ENCODE data around the gene LAMA3. TPM values are rescaled to one million over a fixed set of nuclear protein-coding genes. Genes with fewer than 3 reads are reported as not detected.

LAMA3 gene
- total and polyA plus RNA-seq, 10 of the 15 experiments (the other 5 are each of a cell fraction or from before 2014, with no cell fraction given): 0.37 to 6.5 (median 5.4) TPM

DNA sequence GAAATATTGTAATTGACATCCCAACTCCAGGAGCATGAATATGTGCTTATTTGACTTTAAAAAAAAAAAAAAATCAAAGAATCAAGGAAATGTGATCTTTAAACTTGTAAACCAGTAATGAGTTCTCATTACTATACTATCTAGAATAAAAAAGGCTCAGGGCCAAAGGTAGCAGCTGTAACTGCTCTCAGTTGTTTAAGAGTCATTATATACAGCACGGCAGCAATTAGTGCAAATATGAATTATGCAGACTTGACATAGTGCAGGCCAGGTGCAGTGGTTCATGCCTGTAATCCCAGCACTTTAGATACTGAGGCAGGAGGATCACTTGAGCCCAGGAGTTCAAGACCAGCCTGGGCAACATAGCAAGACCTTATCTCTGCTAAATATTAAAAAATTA is 199.6 kb downstream of the LAMA3 start (continued):
- TF ChIP-seq, protein P1, sequence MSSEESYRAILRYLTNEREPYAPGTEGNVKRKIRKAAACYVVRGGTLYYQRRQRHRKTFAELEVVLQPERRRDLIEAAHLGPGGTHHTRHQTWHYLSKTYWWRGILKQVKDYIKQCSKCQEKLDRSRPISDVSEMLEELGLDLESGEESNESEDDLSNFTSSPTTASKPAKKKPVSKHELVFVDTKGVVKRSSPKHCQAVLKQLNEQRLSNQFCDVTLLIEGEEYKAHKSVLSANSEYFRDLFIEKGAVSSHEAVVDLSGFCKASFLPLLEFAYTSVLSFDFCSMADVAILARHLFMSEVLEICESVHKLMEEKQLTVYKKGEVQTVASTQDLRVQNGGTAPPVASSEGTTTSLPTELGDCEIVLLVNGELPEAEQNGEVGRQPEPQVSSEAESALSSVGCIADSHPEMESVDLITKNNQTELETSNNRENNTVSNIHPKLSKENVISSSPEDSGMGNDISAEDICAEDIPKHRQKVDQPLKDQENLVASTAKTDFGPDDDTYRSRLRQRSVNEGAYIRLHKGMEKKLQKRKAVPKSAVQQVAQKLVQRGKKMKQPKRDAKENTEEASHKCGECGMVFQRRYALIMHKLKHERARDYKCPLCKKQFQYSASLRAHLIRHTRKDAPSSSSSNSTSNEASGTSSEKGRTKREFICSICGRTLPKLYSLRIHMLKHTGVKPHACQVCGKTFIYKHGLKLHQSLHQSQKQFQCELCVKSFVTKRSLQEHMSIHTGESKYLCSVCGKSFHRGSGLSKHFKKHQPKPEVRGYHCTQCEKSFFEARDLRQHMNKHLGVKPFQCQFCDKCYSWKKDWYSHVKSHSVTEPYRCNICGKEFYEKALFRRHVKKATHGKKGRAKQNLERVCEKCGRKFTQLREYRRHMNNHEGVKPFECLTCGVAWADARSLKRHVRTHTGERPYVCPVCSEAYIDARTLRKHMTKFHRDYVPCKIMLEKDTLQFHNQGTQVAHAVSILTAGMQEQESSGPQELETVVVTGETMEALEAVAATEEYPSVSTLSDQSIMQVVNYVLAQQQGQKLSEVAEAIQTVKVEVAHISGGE (CRISPR knock-in tag; IDR thresholded peaks at IDR 0.05): no peak

DNA sequence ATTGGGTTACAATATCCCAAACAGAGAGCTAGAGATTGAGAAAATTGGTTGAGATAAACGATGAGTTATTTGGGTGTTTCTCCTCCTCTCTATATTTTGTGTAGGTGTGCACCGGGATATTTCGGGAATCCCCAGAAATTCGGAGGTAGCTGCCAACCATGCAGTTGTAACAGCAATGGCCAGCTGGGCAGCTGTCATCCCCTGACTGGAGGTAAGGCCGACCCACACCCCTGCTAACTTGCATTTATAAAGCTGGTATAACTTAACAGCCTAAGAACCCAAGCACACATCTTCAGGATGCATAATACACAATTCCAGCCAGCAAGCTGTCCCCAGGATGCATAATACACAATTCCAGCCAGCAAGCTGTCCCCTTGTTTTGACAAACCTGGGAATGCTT is 200.7 kb downstream of the LAMA3 start:
- Histone ChIP-seq H3K4me1 (ENCODE audit: control insufficient read depth, insufficient read depth, low read length) (no peaks in the 10 kb centered on the region), H3K79me2 (ENCODE audit: control insufficient read depth, insufficient read depth, low read length) (no peaks in the 10 kb centered on the region), H4K20me1 (ENCODE audit: control insufficient read depth, insufficient read depth) (no peaks in the 10 kb centered on the region), H3K27ac (ENCODE audit: control insufficient read depth, insufficient read depth) (no peak overlapping the region), H3K9ac (ENCODE audit: control insufficient read depth, insufficient read depth, low read length) (no peak overlapping the region), H2AFZ (ENCODE audit: control insufficient read depth, low read depth, low read length) (no peak overlapping the region), H3K27me3 (replicated peaks in 1 of 2; ENCODE audit: control insufficient read depth in 2 of 2, insufficient read depth in 2 of 2, low read length in 1 of 2) (no peaks in the 10 kb centered on the region; a peak in 2 of 4 replicates), H3K9me3 (replicated peaks; ENCODE audit: control insufficient read depth, insufficient read depth, low read length) (no peaks in the 10 kb centered on the region), H3K4me3 (no peak overlapping the region), H3K36me3 (ENCODE audit: control insufficient read depth in 2 of 2, insufficient read depth in 2 of 2, low read length in 1 of 2) (no peaks in the 10 kb centered on the region), H3K4me2 (ENCODE audit: control insufficient read depth, insufficient read depth) (no peak overlapping the region)
- in situ Hi-C loops (cut with MboI) (no loop called here), intact Hi-C loops (cut with micrococcal nuclease; ENCODE audit: unreplicated experiment) (loop anchor here (2.0 kb wide), 1 partner anchor 17 kb away; no protein-coding TSS in a partner anchor)
- FAIRE-seq (no peak), ATAC-seq (no peak), DNase-seq (ENCODE audit: low read depth, low spot score) (no peak)
- SMC1A ChIA-PET (ENCODE audit: uncharacterized antibody, unreplicated experiment): no interaction called here
- BruUV-seq (replicated peaks): no TSS peak
- CTCF ChIA-PET: interaction anchor here (0.7 kb wide), 1 partner anchor 20 kb away, joined by 3 read pairs; no protein-coding TSS in a partner anchor
- RAD21 ChIA-PET (ENCODE audit: unreplicated experiment): no interaction called here
- POLR2A ChIA-PET: no interaction called here
- 57% methylated on average over 5 of the region's 5 CpGs for WGBS (ENCODE audit: insufficient coverage, insufficient replicate concordance, low lambda C conversion rate, missing lambda C conversion rate)
- no peak for TF ChIP-seq NR2C1 (IDR thresholded peaks at IDR 0.05)
- TF ChIP-seq POU2F2 (IDR thresholded peaks at IDR 0.05; ENCODE audit: borderline replicate concordance, low read depth, low read length): no peak
- no peak for TF ChIP-seq MYC (IDR thresholded peaks at IDR 0.05; ENCODE audit: insufficient read depth, insufficient read length, insufficient replicate concordance, low read length, severe bottlenecking)
- TF ChIP-seq TCF3 (IDR thresholded peaks at IDR 0.05; ENCODE audit: borderline replicate concordance, insufficient read depth, low read depth, low read length): no peak
- no peak for TF ChIP-seq NFXL1 (IDR thresholded peaks at IDR 0.05; ENCODE audit: borderline replicate concordance)
- no peak for TF ChIP-seq KLF5 (IDR thresholded peaks at IDR 0.05; ENCODE audit: partially characterized antibody)
- no peak for TF ChIP-seq BRCA1 (IDR thresholded peaks at IDR 0.05; ENCODE audit: low read depth, low read length)
- no peak for TF ChIP-seq FOXM1 (IDR thresholded peaks at IDR 0.05; ENCODE audit: low read depth, low read length)
- no peak for TF ChIP-seq ZNF592 (IDR thresholded peaks at IDR 0.05)
- TF ChIP-seq ZNF622 (IDR thresholded peaks at IDR 0.05): no peak
- TF ChIP-seq HDGF (IDR thresholded peaks at IDR 0.05): no peak
- TF ChIP-seq, protein P2, sequence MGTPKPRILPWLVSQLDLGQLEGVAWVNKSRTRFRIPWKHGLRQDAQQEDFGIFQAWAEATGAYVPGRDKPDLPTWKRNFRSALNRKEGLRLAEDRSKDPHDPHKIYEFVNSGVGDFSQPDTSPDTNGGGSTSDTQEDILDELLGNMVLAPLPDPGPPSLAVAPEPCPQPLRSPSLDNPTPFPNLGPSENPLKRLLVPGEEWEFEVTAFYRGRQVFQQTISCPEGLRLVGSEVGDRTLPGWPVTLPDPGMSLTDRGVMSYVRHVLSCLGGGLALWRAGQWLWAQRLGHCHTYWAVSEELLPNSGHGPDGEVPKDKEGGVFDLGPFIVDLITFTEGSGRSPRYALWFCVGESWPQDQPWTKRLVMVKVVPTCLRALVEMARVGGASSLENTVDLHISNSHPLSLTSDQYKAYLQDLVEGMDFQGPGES (IDR thresholded peaks at IDR 0.05): no peak
- no peak for TF ChIP-seq MEF2A (IDR thresholded peaks at IDR 0.05; ENCODE audit: insufficient read depth, low read depth, low read length)

Data from GM12878 (cell line).